ENCODE measurements around the gene ATP5F1D.

DNA sequence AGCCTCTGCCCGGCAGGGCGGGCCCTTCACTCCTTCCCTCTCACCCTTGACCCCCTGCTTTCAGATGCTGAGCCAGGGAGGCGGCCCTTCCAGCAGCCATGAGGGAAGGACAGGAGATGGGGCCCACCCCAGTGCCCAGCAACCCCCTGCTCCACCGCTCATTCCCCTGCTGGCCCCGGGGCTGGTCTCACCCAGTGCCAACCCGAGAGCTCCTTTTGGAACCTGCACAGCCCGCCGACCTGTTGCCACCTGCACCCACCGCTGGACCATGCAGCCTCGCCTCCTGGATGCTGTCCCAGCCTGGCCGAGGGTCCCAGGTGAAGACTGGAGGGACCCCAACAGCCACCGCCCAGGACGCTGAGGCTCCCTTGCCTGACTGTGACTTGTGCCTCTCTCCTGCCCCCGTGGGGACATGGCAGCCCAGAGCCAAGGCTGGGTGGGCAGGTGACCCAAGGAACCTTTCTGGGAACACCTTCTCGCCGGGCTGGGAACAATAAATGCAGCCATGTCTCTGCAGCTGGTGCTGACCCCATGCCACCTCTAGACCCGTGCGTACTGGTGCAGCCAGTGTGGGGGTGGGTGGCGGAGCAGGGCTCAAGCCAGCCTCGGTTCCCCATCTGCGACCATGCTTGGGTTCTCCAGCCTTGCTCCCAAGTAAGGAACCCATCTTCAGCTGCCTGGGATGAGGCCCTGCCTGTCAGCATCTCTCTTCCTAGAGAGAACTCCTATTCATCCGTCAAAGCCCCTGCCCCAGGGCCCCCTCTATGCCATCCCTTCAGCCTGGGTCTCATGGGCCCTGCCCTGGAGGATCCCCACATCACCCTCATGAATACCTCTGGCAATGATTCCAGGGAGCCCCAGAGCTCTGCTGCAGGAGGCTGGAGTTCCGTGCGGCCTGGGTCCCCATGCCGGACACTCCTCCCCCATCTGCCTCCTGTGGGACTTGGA lies 37.4 kb downstream of the ATP5F1D start:
- TF ChIP-seq CTCF (conservative IDR thresholded peaks at IDR 0.05; ENCODE audit: low read depth in 2 of 2) (no peak), EZH2 (IDR thresholded peaks at IDR 0.05; ENCODE audit: low read depth, unreplicated experiment) (no peak), EZH2phosphoT487 (IDR thresholded peaks at IDR 0.05; ENCODE audit: unreplicated experiment) (no peak), REST (IDR thresholded peaks at IDR 0.05; ENCODE audit: unreplicated experiment) (no peak), STAT1 (IDR thresholded peaks at IDR 0.05; ENCODE audit: unreplicated experiment) (no peak), POLR2AphosphoS5 (IDR thresholded peaks at IDR 0.05; ENCODE audit: low read depth) (no peak), ETS1 (IDR thresholded peaks at IDR 0.05) (no peak), JUNB (IDR thresholded peaks at IDR 0.05; ENCODE audit: unreplicated experiment) (no peak), CREB1 (CRISPR knock-in tag; IDR thresholded peaks at IDR 0.05; ENCODE audit: low read depth) (no peak), ZNF114 (CRISPR knock-in tag; IDR thresholded peaks at IDR 0.05) (no peak)

Measured in GM23338 (cell line).